Fibroblast of lung (primary cell): ENCODE results near the gene C1S. TPM values are rescaled to one million over a fixed set of nuclear protein-coding genes. Genes with fewer than 3 reads are reported as not detected.
A peak's percentile ranks its signal among the peaks of the same experiment; 100 is the strongest.
"Not testable (repeated sequence)": the region's sequence is repeated elsewhere in the genome, so short reads cannot be mapped to it uniquely, and the experiment has no call there.

Experiments used
- DNase-seq, 2 donors: peaks; one replicate each; pipeline versions ENCODE4 v3.0.0 to v3.0.0-alpha.2; 2010; ENCODE audit warnings: low read depth in 2 of 2
- H2AFZ ChIP-seq: 2 replicates; pipeline ENCODE4 v1.5.1; 2012; ENCODE audit warnings: low read length, control low read depth, inconsistent platforms
- H3K27ac ChIP-seq: 2 replicates; pipeline ENCODE4 v1.5.1; 2011; ENCODE audit warnings: low read length, control low read depth; ENCODE audit not compliant: insufficient read depth
- H3K27me3 ChIP-seq: 2 replicates; pipeline ENCODE4 v1.5.1; 2011; ENCODE audit warnings: mild to moderate bottlenecking, low read length; ENCODE audit not compliant: control insufficient read depth, insufficient read depth
- H3K36me3 ChIP-seq: 2 replicates; pipeline ENCODE4 v1.5.1; 2011; ENCODE audit warnings: low read length; ENCODE audit not compliant: control insufficient read depth, insufficient read depth
- H3K4me1 ChIP-seq: 2 replicates; pipeline ENCODE4 v1.5.1; 2011; ENCODE audit warnings: low read length; ENCODE audit not compliant: control insufficient read depth, insufficient read depth; ENCODE audit errors: extremely low read depth
- H3K4me2 ChIP-seq: 2 replicates; pipeline ENCODE4 v1.5.1; 2011; ENCODE audit warnings: low read length, control low read depth; ENCODE audit not compliant: insufficient read depth; ENCODE audit errors: extremely low read depth
- H3K4me3 ChIP-seq, 4 experiments: fragments of 200-600 bp in 1 of 4; sonication (generic) in 1 of 4; replicated peaks in 1 of 4; 2 replicates each; pipeline ENCODE4 v1.5.1; 2011 to 2016; ENCODE audit warnings: low read length in 4 of 4, low read depth in 3 of 4, mild to moderate bottlenecking in 3 of 4, control low read depth in 2 of 4, inconsistent platforms in 1 of 4, mixed read lengths in 1 of 4; ENCODE audit not compliant: insufficient read depth in 1 of 4; ENCODE audit errors: control extremely low read depth in 1 of 4
- H3K79me2 ChIP-seq: 2 replicates; pipeline ENCODE4 v1.5.1; 2012; ENCODE audit warnings: mild to moderate bottlenecking, low read length, inconsistent platforms; ENCODE audit not compliant: control insufficient read depth, insufficient read depth
- H3K9ac ChIP-seq: 2 replicates; pipeline ENCODE4 v1.5.1; 2011; ENCODE audit warnings: mild to moderate bottlenecking, low read length, control low read depth; ENCODE audit not compliant: insufficient read depth
- H3K9me3 ChIP-seq: 2 replicates; pipeline ENCODE4 v1.5.1; 2012; ENCODE audit warnings: low read depth, low read length; ENCODE audit not compliant: control insufficient read depth, insufficient read depth
- H4K20me1 ChIP-seq: 2 replicates; pipeline ENCODE4 v1.5.1; 2011; ENCODE audit warnings: low read length; ENCODE audit not compliant: control insufficient read depth, insufficient read depth; ENCODE audit errors: extremely low read depth
- EZH2 ChIP-seq: IDR thresholded peaks from 2 replicates; pipeline ENCODE4 v1.5.1; 2012; ENCODE audit warnings: low read length, control low read depth, mild to moderate bottlenecking; ENCODE audit errors: missing control alignments
- polyA minus RNA-seq: library from RNA; depleted of rRNA, polyadenylated mRNA; stranded (reverse); fragments of >200 nt; gene quantifications from 2 replicates; pipeline ENCODE4 v1.2.3, GENCODE V29; 2011; ENCODE audit warnings: low replicate concordance
- polyA plus RNA-seq, 2 donors: library from polyadenylated mRNA; depleted of rRNA in 1 of 2; stranded (reverse) in 1 of 2; unstranded in 1 of 2; fragments of >200 nt; gene quantifications; 2 replicates each; pipeline ENCODE4 v1.2.1, GENCODE V29; 2011 to 2012; ENCODE audit warnings: missing spikeins in 1 of 2
- total RNA-seq: library from RNA; depleted of rRNA; stranded (reverse); fragments of >200 nt; gene quantifications from 2 replicates; pipeline ENCODE4 v1.2.1, GENCODE V29; 2014
- TF ChIP-seq, protein P1 (sequence below), 2 donors: IDR thresholded peaks in 1 of 2; conservative IDR thresholded peaks in 1 of 2; 1 replicate in 1 of 2; 2 replicates in 1 of 2; pipeline ENCODE4 v1.5.1; 2011 to 2012; ENCODE audit warnings: low read length in 2 of 2, control low read depth in 1 of 2, inconsistent platforms in 1 of 2, low read depth in 1 of 2, mild to moderate bottlenecking in 1 of 2

Gene C1S
- 997 and 1,549 TPM in 2 replicates for total RNA-seq
- 265 and 507 TPM in 2 replicates for polyA plus RNA-seq
- polyA plus RNA-seq (2012) = 172 and 310 TPM in 2 replicates
- polyA minus RNA-seq = 111 and 156 TPM in 2 replicates

DNA sequence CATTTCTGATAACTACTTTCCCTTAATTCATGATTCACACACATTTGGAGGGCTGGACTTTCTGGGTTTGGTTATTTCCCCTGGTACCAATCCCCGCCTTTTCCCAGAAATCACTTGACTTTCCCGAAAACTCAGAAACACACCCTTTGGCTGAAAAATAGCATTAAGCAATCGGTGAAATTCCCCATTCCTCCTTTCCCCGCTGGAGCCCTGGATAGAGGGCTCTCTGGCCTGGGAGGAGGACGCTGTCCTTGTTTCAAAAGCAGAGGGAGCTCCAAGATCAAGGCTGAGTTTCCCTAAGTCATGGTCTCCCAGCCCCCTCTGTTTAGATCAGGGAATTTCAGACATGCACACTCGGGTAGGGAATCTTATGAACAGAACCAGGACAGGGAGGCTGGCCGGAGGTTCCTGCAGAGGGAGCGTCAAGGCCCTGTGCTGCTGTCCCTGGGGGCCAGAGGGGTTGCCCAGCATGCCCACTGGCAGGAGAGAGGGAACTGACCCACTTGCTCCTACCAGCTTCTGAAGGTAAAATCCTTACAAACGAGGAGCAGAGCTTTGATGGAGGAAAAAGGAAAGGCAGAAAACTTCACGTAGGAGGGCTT is at the start of gene C1S:
Gene C1S, plus strand, starts transcription at position 366 of the 602 bp plus-strand sequence. CDS start 1,195 bp downstream, outside the sequence.
- Histone ChIP-seq H3K9me3 (no peaks in the 10 kb centered on the region), H3K4me3 (peak within 1 kb of the TSS; percentile 59 to 90 (median 71)), H4K20me1 (no peaks in the 10 kb centered on the region), H3K79me2 (no peaks in the 10 kb centered on the region), H3K27me3 (peaks cover 1% of the 10 kb centered on the region), H2AFZ (peak within 1 kb of the TSS; percentile 44), H3K9ac (peak within 1 kb of the TSS; percentile 68), H3K36me3 (peaks cover 3% of the 10 kb centered on the region), H3K4me1 (peaks cover 17% of the 10 kb centered on the region), H3K4me2 (peak within 1 kb of the TSS; percentile 100), H3K27ac (peak within 1 kb of the TSS; percentile 90)
- DNase-seq = peak; percentile 93 to 99
- TF ChIP-seq, protein P1, sequence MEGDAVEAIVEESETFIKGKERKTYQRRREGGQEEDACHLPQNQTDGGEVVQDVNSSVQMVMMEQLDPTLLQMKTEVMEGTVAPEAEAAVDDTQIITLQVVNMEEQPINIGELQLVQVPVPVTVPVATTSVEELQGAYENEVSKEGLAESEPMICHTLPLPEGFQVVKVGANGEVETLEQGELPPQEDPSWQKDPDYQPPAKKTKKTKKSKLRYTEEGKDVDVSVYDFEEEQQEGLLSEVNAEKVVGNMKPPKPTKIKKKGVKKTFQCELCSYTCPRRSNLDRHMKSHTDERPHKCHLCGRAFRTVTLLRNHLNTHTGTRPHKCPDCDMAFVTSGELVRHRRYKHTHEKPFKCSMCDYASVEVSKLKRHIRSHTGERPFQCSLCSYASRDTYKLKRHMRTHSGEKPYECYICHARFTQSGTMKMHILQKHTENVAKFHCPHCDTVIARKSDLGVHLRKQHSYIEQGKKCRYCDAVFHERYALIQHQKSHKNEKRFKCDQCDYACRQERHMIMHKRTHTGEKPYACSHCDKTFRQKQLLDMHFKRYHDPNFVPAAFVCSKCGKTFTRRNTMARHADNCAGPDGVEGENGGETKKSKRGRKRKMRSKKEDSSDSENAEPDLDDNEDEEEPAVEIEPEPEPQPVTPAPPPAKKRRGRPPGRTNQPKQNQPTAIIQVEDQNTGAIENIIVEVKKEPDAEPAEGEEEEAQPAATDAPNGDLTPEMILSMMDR (conservative IDR thresholded peaks at IDR 0.05 in 1 of 2, IDR thresholded peaks at IDR 0.05 in 1 of 2; ENCODE audit: low read depth in 1 of 2, low read length in 2 of 2) = peak; percentile 90 to 92
- no peak for TF ChIP-seq EZH2

DNA sequence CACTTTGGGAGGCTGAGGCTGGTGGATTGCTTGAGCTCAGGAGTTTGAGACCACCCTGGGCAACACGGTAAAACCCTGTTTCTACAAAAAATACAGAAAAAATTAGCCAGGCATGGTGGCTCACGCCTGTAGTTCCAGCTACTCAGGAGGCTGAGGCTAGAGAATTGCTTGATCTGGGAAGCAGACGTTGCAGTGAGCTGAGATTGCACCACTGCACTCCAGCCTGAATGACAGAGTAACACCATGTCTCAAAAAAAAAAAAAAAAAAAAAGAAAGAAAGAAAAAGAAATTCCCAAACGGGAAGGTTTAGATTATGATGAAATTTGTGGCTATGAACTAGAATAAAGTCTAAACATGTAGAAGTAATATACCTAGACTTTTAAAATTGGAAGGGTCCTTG is 49.1 kb upstream of the C1S start:
- not testable (repeated sequence) for H3K27ac ChIP-seq, H3K9me3 ChIP-seq, H2AFZ ChIP-seq, H3K9ac ChIP-seq, H3K4me2 ChIP-seq, H3K79me2 ChIP-seq, H3K4me3 ChIP-seq, H3K4me1 ChIP-seq, H3K27me3 ChIP-seq, DNase-seq, H4K20me1 ChIP-seq, H3K36me3 ChIP-seq

DNA sequence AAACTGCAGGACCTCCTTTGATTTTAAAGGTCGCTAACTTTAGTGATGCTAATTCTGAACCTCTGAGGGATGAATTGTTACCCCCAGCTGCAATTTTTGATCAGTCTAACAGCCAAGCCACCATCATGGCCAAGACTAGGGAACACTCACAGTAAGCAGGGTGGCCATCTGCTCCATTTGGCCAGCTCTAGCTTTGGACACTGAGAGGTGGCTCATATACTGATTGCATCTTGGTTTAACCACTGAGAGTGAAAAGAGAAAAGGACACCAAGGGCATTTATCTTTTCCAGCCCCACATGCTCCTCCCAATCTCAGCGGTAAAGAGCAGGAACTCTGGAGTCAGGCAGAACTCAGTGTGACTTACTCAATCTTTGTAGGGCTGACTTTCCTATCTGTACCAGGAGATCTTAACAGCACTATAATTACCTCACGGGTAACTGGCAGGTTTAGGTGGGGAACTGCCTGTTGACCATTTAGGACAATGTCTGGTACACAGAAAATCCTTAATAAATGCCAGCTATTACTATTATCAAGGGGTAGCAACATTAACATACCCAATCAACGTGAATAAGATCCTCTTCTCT is 48.4 kb upstream of the C1S start:
- TF ChIP-seq, protein P1 (conservative IDR thresholded peaks at IDR 0.05 in 1 of 2, IDR thresholded peaks at IDR 0.05 in 1 of 2; ENCODE audit: low read depth in 1 of 2, low read length in 2 of 2) = no peak
- no peak for TF ChIP-seq EZH2
- no peak for DNase-seq

More for the DNA sequence above, 48.4 kb upstream of the C1S start:
- Histone ChIP-seq H3K27ac (no peak overlapping the region), H2AFZ (no peak overlapping the region), H3K79me2 (no peaks in the 10 kb centered on the region), H3K9me3 (no peaks in the 10 kb centered on the region), H4K20me1 (no peaks in the 10 kb centered on the region), H3K9ac (no peak overlapping the region), H3K4me2 (no peak overlapping the region), H3K4me1 (no peaks in the 10 kb centered on the region), H3K4me3 (no peak overlapping the region), H3K36me3 (no peaks in the 10 kb centered on the region), H3K27me3 (no peaks in the 10 kb centered on the region)
